Vagina (tissue), 2 donors: Measurements from ENCODE around the gene KCNIP4.

Source experiments
- CTCF ChIP-seq, 3 experiments: fragments of 450-650 bp in 2 of 3; fragments of 200-600 bp in 1 of 3; sonication (generic) in 1 of 3; IDR thresholded peaks; one replicate each; pipeline ENCODE4 v1.5.1; 2017 to 2019; ENCODE audit warnings: antibody characterized with exemption in 3 of 3, mild to moderate bottlenecking in 2 of 3, moderate library complexity in 2 of 3
- POLR2A ChIP-seq, 2 donors: fragments of 450-650 bp; IDR thresholded peaks; one replicate each; pipeline ENCODE4 v1.6.1; 2017; ENCODE audit warnings: antibody characterized with exemption in 2 of 2, mild to moderate bottlenecking in 2 of 2, moderate library complexity in 2 of 2
- POLR2AphosphoS5 ChIP-seq, 2 donors: sonication (generic); formaldehyde crosslinking; IDR thresholded peaks; one replicate each; pipeline ENCODE4 v1.9.0; 2017; ENCODE audit warnings: antibody characterized with exemption in 2 of 2, mild to moderate bottlenecking in 2 of 2, low read depth in 1 of 2; ENCODE audit not compliant: insufficient read depth in 1 of 2

- TF ChIP-seq CTCF (IDR thresholded peaks at IDR 0.05) (no peak), POLR2AphosphoS5 (IDR thresholded peaks at IDR 0.05; ENCODE audit: insufficient read depth in 1 of 2, low read depth in 1 of 2) (no peak), POLR2A (IDR thresholded peaks at IDR 0.05) (no peak)
Observed at GRCh38 chr4:21763855-21764254, 184.7 kb downstream of the KCNIP4 start.
